HepG2 (cell line): ENCODE data around the gene ACADVL. TPM values are rescaled to one million over a fixed set of nuclear protein-coding genes. Genes with fewer than 3 reads are reported as not detected.

ENCODE experiments used
- ATRX ChIP-seq: sonication (generic); formaldehyde crosslinking; IDR thresholded peaks from 2 replicates; pipeline ENCODE4 v1.4.0; 2020; ENCODE audit warnings: missing genetic modification reagents, borderline replicate concordance
- GTF3A ChIP-seq: sonication (generic); formaldehyde crosslinking; conservative IDR thresholded peaks from 2 replicates; pipeline ENCODE4 v1.4.0; 2020; ENCODE audit warnings: mild to moderate bottlenecking, missing genetic modification reagents
- MATR3 ChIP-seq: sonication (generic); formaldehyde crosslinking; IDR thresholded peaks from 2 replicates; pipeline ENCODE4 v1.4.0; 2020; ENCODE audit warnings: missing genetic modification reagents
- ONECUT2 ChIP-seq: sonication (generic); formaldehyde crosslinking; IDR thresholded peaks from 2 replicates; pipeline ENCODE4 v1.4.0; 2020; ENCODE audit warnings: missing genetic modification reagents
- PHF5A ChIP-seq: IDR thresholded peaks from one replicate; pipeline ENCODE4 v1.6.1; 2018; ENCODE audit warnings: low read depth, missing genetic modification reagents; ENCODE audit not compliant: unreplicated experiment
- RARG ChIP-seq: sonication (generic); formaldehyde crosslinking; IDR thresholded peaks from 2 replicates; pipeline ENCODE4 v1.4.0; 2020; ENCODE audit warnings: low read depth, mild to moderate bottlenecking, missing genetic modification reagents
- SRSF4 ChIP-seq: fragments of 200-400 bp; formaldehyde crosslinking; IDR thresholded peaks from one replicate; pipeline ENCODE4 v1.6.1; 2018; ENCODE audit warnings: mild to moderate bottlenecking, low read depth, low read length, moderate library complexity; ENCODE audit not compliant: poor library complexity, severe bottlenecking
- SUZ12 ChIP-seq: fragments of 150-350 bp; IDR thresholded peaks from 2 replicates; pipeline ENCODE4 v1.6.1; 2014; ENCODE audit warnings: low read depth, low read length
- TSC22D2 ChIP-seq: sonication (generic); formaldehyde crosslinking; IDR thresholded peaks from 2 replicates; pipeline ENCODE4 v1.5.1; 2020; ENCODE audit warnings: missing genetic modification reagents, mild to moderate bottlenecking, borderline replicate concordance
- ZIK1 ChIP-seq: sonication (generic); formaldehyde crosslinking; IDR thresholded peaks from 2 replicates; pipeline ENCODE4 v1.5.0; 2020; ENCODE audit warnings: mild to moderate bottlenecking, low read depth, missing genetic modification reagents, borderline replicate concordance
- ZKSCAN1 ChIP-seq: fragments of 150-350 bp; IDR thresholded peaks from 2 replicates; pipeline ENCODE4 v1.6.1; 2014; ENCODE audit warnings: low read length
- ZNF614 ChIP-seq: IDR thresholded peaks from 2 replicates; pipeline ENCODE4 v1.6.1; 2018; ENCODE audit warnings: missing biosample characterization, missing genetic modification reagents, inconsistent platforms, borderline replicate concordance
- ZNF652 ChIP-seq: IDR thresholded peaks from 2 replicates; pipeline ENCODE4 v1.6.1; 2016; ENCODE audit warnings: low read depth, borderline replicate concordance
- polyA plus RNA-seq, 8 experiments: library from polyadenylated mRNA; depleted of rRNA in 3 of 8; stranded (reverse) in 7 of 8; unstranded in 1 of 8; fragments of >200 nt; fragmentation: Illumina TruSeq in 4 of 8; extraction: Trizol in 4 of 8; gene quantifications; 2 replicates each; pipeline versions ENCODE4 v1.2.1 to v1.2.3, GENCODE V29; 2011 to 2016; ENCODE audit warnings: low read depth in 4 of 8, missing spikeins in 1 of 8, mixed read lengths in 1 of 8; ENCODE audit not compliant: insufficient read depth in 1 of 8
- total RNA-seq, 5 experiments: library from RNA; depleted of rRNA; stranded (reverse); fragments of >200 nt; fragmentation: Illumina TruSeq; extraction: Trizol; gene quantifications; 2 replicates each; pipeline ENCODE4 v1.2.3, GENCODE V29; 2016; ENCODE audit warnings: low read depth in 1 of 5
- TF ChIP-seq, protein P1 (sequence below): sonication (generic); formaldehyde crosslinking; IDR thresholded peaks from 2 replicates; pipeline ENCODE4 v1.5.0; 2020; ENCODE audit warnings: missing genetic modification reagents, mild to moderate bottlenecking, borderline replicate concordance
- TF ChIP-seq, protein P2 (sequence below): sonication (generic); formaldehyde crosslinking; IDR thresholded peaks from 2 replicates; pipeline ENCODE4 v1.9.0; 2021; ENCODE audit warnings: missing genetic modification reagents, mild to moderate bottlenecking, borderline replicate concordance
- TF ChIP-seq, protein P3 (sequence below): sonication (generic); formaldehyde crosslinking; IDR thresholded peaks from 2 replicates; pipeline ENCODE4 v1.8.0; 2022; ENCODE audit warnings: missing genetic modification reagents, low read depth, mild to moderate bottlenecking, borderline replicate concordance
- TF ChIP-seq, protein P4 (sequence below): sonication (generic); formaldehyde crosslinking; IDR thresholded peaks from 2 replicates; pipeline ENCODE4 v1.8.0; 2022; ENCODE audit warnings: mild to moderate bottlenecking, missing genetic modification reagents, borderline replicate concordance
- TF ChIP-seq, protein P5 (sequence below): sonication (generic); formaldehyde crosslinking; IDR thresholded peaks from 2 replicates; pipeline ENCODE4 v1.5.1; 2020; ENCODE audit warnings: missing genetic modification reagents, mild to moderate bottlenecking, borderline replicate concordance
- TF ChIP-seq, protein P6 (sequence below): sonication (generic); formaldehyde crosslinking; IDR thresholded peaks from 2 replicates; pipeline ENCODE4 v1.4.0; 2020; ENCODE audit warnings: mild to moderate bottlenecking, missing genetic modification reagents

Gene ACADVL
- total and polyA plus RNA-seq, 2 of the 13 experiments (the other 11 are each of a cell fraction or from before 2014, with no cell fraction given): 219 to 412 TPM

DNA sequence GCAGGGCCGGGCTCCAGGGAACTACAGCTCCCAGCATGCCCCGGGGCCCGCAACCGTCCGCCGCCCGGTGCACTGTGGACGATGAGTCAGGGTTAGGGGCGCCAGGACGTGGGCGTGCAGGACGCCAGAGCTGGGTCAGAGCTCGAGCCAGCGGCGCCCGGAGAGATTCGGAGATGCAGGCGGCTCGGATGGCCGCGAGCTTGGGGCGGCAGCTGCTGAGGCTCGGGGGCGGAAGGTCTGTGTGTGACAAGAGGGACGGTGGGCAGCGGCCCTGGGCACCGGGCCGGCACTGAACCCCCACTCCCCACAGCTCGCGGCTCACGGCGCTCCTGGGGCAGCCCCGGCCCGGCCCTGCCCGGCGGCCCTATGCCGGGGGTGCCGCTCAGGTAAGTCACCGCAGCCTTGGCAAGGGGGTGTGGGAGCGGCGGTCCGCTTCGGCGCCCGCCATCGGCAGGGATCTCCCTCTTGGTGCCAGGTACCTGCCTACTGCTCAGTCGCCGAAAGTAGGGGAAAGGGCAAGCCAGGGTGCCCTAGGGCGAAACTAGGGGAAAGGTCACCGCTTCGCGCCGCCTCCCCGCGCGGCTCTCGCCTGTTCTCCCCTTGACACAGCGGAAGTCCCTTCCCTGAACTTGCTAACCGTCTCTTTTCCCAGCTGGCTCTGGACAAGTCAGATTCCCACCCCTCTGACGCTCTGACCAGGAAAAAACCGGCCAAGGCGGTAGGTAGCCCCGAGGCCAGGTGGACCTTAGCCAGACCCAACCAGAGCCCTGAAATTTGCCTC lies at the start of gene ACADVL, which contains the start of gene DLG4 (continued):
- TF ChIP-seq, protein P1, sequence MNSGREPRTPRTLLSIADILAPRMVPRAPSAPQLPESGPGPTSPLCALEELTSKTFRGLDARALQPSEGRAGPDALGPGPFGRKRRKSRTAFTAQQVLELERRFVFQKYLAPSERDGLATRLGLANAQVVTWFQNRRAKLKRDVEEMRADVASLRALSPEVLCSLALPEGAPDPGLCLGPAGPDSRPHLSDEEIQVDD: no peak
- TF ChIP-seq ZKSCAN1: no peak
- peak; percentile 78 for TF ChIP-seq SRSF4
- no peak for TF ChIP-seq MATR3
- TF ChIP-seq SUZ12: peak; percentile 81
- TF ChIP-seq, protein P2, sequence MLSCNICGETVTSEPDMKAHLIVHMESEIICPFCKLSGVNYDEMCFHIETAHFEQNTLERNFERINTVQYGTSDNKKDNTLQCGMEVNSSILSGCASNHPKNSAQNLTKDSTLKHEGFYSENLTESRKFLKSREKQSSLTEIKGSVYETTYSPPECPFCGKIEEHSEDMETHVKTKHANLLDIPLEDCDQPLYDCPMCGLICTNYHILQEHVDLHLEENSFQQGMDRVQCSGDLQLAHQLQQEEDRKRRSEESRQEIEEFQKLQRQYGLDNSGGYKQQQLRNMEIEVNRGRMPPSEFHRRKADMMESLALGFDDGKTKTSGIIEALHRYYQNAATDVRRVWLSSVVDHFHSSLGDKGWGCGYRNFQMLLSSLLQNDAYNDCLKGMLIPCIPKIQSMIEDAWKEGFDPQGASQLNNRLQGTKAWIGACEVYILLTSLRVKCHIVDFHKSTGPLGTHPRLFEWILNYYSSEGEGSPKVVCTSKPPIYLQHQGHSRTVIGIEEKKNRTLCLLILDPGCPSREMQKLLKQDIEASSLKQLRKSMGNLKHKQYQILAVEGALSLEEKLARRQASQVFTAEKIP (CRISPR knock-in tag): no peak
- TF ChIP-seq, protein P3, sequence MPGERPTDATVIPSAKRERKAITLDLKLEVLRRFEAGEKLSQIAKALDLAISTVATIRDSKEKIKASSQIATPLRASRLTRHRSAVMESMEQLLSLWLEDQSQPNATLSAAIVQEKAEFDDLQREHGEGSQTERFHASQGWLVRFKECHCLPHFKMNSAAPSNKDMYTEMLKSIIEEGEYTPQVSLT (CRISPR knock-in tag): no peak; the same call in 1 of the 2 replicates
- TF ChIP-seq ZNF652 (CRISPR knock-in tag): no peak
- no peak; the same call in 1 of the 2 replicates for TF ChIP-seq GTF3A (CRISPR knock-in tag)
- TF ChIP-seq, protein P4, sequence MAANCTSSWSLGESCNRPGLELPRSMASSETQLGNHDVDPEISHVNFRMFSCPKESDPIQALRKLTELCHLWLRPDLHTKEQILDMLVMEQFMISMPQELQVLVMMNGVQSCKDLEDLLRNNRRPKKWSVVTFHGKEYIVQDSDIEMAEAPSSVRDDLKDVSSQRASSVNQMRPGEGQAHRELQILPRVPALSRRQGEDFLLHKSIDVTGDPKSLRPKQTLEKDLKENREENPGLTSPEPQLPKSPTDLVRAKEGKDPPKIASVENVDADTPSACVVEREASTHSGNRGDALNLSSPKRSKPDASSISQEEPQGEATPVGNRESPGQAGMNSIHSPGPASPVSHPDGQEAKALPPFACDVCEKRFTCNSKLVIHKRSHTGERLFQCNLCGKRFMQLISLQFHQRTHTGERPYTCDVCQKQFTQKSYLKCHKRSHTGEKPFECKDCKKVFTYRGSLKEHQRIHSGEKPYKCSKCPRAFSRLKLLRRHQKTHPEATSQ (CRISPR knock-in tag): no peak
- peak; percentile 66; the same call in 1 of the 2 replicates for TF ChIP-seq ZIK1
- TF ChIP-seq ATRX (CRISPR knock-in tag): no peak
- no peak; the same call in 1 of the 2 replicates for TF ChIP-seq TSC22D2 (CRISPR knock-in tag)
- no peak for TF ChIP-seq ZNF614
- TF ChIP-seq, protein P5, sequence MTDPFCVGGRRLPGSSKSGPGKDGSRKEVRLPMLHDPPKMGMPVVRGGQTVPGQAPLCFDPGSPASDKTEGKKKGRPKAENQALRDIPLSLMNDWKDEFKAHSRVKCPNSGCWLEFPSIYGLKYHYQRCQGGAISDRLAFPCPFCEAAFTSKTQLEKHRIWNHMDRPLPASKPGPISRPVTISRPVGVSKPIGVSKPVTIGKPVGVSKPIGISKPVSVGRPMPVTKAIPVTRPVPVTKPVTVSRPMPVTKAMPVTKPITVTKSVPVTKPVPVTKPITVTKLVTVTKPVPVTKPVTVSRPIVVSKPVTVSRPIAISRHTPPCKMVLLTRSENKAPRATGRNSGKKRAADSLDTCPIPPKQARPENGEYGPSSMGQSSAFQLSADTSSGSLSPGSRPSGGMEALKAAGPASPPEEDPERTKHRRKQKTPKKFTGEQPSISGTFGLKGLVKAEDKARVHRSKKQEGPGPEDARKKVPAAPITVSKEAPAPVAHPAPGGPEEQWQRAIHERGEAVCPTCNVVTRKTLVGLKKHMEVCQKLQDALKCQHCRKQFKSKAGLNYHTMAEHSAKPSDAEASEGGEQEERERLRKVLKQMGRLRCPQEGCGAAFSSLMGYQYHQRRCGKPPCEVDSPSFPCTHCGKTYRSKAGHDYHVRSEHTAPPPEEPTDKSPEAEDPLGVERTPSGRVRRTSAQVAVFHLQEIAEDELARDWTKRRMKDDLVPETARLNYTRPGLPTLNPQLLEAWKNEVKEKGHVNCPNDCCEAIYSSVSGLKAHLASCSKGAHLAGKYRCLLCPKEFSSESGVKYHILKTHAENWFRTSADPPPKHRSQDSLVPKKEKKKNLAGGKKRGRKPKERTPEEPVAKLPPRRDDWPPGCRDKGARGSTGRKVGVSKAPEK (CRISPR knock-in tag): no peak
- TF ChIP-seq ONECUT2: no peak
- TF ChIP-seq, protein P6, sequence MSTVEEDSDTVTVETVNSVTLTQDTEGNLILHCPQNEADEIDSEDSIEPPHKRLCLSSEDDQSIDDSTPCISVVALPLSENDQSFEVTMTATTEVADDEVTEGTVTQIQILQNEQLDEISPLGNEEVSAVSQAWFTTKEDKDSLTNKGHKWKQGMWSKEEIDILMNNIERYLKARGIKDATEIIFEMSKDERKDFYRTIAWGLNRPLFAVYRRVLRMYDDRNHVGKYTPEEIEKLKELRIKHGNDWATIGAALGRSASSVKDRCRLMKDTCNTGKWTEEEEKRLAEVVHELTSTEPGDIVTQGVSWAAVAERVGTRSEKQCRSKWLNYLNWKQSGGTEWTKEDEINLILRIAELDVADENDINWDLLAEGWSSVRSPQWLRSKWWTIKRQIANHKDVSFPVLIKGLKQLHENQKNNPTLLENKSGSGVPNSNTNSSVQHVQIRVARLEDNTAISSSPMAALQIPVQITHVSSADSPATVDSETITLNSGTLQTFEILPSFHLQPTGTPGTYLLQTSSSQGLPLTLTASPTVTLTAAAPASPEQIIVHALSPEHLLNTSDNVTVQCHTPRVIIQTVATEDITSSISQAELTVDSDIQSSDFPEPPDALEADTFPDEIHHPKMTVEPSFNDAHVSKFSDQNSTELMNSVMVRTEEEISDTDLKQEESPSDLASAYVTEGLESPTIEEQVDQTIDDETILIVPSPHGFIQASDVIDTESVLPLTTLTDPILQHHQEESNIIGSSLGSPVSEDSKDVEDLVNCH (CRISPR knock-in tag): no peak
- no peak for TF ChIP-seq RARG (CRISPR knock-in tag)
- no peak for TF ChIP-seq PHF5A (CRISPR knock-in tag)
